ENCODE data around the gene KRTAP10-5.
"Not testable (repeated sequence)": the region's sequence is repeated elsewhere in the genome, so short reads cannot be mapped to it uniquely, and the experiment has no call there.

Gene KRTAP10-5

DNA sequence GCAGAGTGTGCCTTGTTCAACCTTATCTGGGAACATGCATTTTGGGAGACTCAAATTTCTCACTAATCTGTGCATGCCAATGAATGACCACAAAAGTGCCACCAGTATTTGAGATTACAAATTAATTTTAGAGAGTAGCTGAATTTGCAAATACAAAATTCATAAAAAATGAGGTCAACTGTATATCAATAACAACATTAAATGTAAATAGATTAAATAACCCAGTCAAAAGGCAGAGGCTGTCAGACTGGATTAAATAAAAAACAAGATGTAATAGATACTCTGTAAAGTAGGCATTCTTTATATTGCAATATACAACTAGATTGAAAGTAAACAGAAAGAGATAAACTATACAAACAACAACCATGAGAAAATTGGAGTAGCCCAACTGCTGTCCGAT lies 16.3 kb downstream of the KRTAP10-5 start:
- H3K79me2 ChIP-seq (ENCODE audit: control insufficient read depth, insufficient read depth, low read length): no peaks in the 10 kb centered on the region
- WGBS (ENCODE audit: extremely low coverage, insufficient coverage, low lambda C conversion rate): no CpG with 5 or more reads among the region's 1 CpG

DNA sequence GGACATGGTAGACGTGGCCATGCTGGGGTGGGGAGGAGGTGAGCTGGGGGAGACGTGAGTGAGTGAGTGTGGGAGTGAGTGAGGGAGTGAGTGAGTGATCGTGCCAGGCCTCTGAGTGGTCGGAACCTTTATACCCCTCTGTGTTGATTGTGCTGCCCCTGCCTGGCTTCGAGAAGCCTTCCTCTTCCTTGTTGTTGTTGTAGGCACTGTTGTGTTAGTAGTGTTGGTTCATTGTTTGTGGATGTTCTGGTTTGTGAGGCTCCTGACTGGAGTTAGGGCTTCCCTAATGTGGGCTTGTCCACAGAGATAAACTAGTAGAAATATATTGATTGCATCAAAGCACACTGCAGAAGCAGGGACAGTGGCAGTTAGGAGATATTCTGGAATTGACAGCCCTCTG lies 21.7 kb downstream of the KRTAP10-5 start, which contains the start of gene KRTAP10-3:
Gene KRTAP10-3, minus strand, starts transcription at position 101 of the 400 bp plus-strand sequence. Its CDS starts 80 bp downstream, at position 21.
- WGBS (ENCODE audit: extremely low coverage, insufficient coverage, low lambda C conversion rate): no CpG with 5 or more reads among the region's 5 CpGs
- Histone ChIP-seq H3K36me3 (ENCODE audit: control insufficient read depth, insufficient read depth, low read length) (no peaks in the 10 kb centered on the region), H3K79me2 (ENCODE audit: control insufficient read depth, insufficient read depth, low read length) (no peaks in the 10 kb centered on the region), H3K27ac (ENCODE audit: low read depth, low read length) (no peak within 1 kb of the TSS), H2BK120ac (ENCODE audit: low read depth, low read length) (no peak within 1 kb of the TSS), H3K56ac (ENCODE audit: low read length) (no peak within 1 kb of the TSS), H2BK5ac (ENCODE audit: low read length) (no peak within 1 kb of the TSS), H3K27me3 (ENCODE audit: insufficient read depth, low read length, poor library complexity) (no peaks in the 10 kb centered on the region), H3K23ac (ENCODE audit: low read length) (no peak within 1 kb of the TSS), H3K18ac (ENCODE audit: low read length) (no peak within 1 kb of the TSS), H3K4me3 (ENCODE audit: low read length) (no peak within 1 kb of the TSS), H3K79me1 (ENCODE audit: low read length) (no peaks in the 10 kb centered on the region), H3K4ac (ENCODE audit: low read depth, low read length) (no peak within 1 kb of the TSS), H3K4me1 (ENCODE audit: control insufficient read depth, low read depth, low read length) (no peaks in the 10 kb centered on the region), H3K9ac (ENCODE audit: low read length) (no peak within 1 kb of the TSS), H2AK5ac (ENCODE audit: low read length) (no peak within 1 kb of the TSS), H4K8ac (ENCODE audit: low read depth, low read length) (no peak within 1 kb of the TSS), H3K4me2 (ENCODE audit: low read length) (no peak within 1 kb of the TSS), H2BK15ac (replicated peaks; ENCODE audit: low read depth) (no peak within 1 kb of the TSS), H4K5ac (ENCODE audit: low read length) (no peak within 1 kb of the TSS)
- DNase-seq: no peak

More for the DNA sequence above, 16.3 kb downstream of the KRTAP10-5 start:
- Histone ChIP-seq H3K18ac (ENCODE audit: low read length) (no peak overlapping the region), H3K27ac (ENCODE audit: low read depth, low read length) (no peak overlapping the region), H3K36me3 (ENCODE audit: control insufficient read depth, insufficient read depth, low read length) (no peaks in the 10 kb centered on the region), H2BK15ac (replicated peaks; ENCODE audit: low read depth) (no peak overlapping the region), H3K79me1 (ENCODE audit: low read length) (no peaks in the 10 kb centered on the region), H3K27me3 (ENCODE audit: insufficient read depth, low read length, poor library complexity) (no peaks in the 10 kb centered on the region), H3K4ac (ENCODE audit: low read depth, low read length) (no peak overlapping the region), H3K4me1 (ENCODE audit: control insufficient read depth, low read depth, low read length) (no peaks in the 10 kb centered on the region), H2BK120ac (ENCODE audit: low read depth, low read length) (no peak overlapping the region), H3K4me3 (ENCODE audit: low read length) (no peak overlapping the region), H2BK5ac (ENCODE audit: low read length) (no peak overlapping the region), H3K4me2 (ENCODE audit: low read length) (no peak overlapping the region), H2AK5ac (ENCODE audit: low read length) (no peak overlapping the region), H3K23ac (ENCODE audit: low read length) (no peak overlapping the region), H4K8ac (ENCODE audit: low read depth, low read length) (no peak overlapping the region), H3K9ac (ENCODE audit: low read length) (no peak overlapping the region), H3K56ac (ENCODE audit: low read length) (no peak overlapping the region), H4K5ac (ENCODE audit: low read length) (no peak overlapping the region)
- DNase-seq: no peak

DNA sequence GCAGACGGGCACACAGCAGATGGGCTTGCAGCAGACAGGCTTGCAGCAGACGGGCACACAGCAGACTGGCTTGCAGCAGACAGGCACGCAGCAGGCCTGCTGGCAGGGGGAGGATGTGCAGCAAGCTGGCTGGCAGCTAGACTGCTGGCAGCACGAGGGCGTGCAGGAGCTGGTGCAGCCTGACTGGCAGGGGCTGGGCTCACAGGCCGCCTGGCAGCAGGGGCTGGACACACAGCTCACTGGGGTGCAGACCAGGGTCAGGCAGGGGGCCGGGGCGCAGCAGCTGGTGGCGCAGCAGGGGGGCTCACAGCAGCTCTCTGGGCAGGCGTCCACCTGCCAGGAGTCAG lies 22.1 kb downstream of the KRTAP10-5 start:
- not testable (repeated sequence) for H3K56ac ChIP-seq (ENCODE audit: low read length); H4K5ac ChIP-seq (ENCODE audit: low read length); H3K79me1 ChIP-seq (ENCODE audit: low read length); H2AK5ac ChIP-seq (ENCODE audit: low read length); H3K4ac ChIP-seq (ENCODE audit: low read depth, low read length); H3K9ac ChIP-seq (ENCODE audit: low read length); H3K4me2 ChIP-seq (ENCODE audit: low read length); DNase-seq; H3K36me3 ChIP-seq (ENCODE audit: control insufficient read depth, insufficient read depth, low read length); H3K4me3 ChIP-seq (ENCODE audit: low read length); H2BK15ac ChIP-seq (replicated peaks; ENCODE audit: low read depth); H3K23ac ChIP-seq (ENCODE audit: low read length); H3K18ac ChIP-seq (ENCODE audit: low read length); H3K27me3 ChIP-seq (ENCODE audit: insufficient read depth, low read length, poor library complexity); H3K79me2 ChIP-seq (ENCODE audit: control insufficient read depth, insufficient read depth, low read length); H3K4me1 ChIP-seq (ENCODE audit: control insufficient read depth, low read depth, low read length); H4K8ac ChIP-seq (ENCODE audit: low read depth, low read length); H2BK5ac ChIP-seq (ENCODE audit: low read length); H3K27ac ChIP-seq (ENCODE audit: low read depth, low read length); H2BK120ac ChIP-seq (ENCODE audit: low read depth, low read length)
- WGBS (ENCODE audit: extremely low coverage, insufficient coverage, low lambda C conversion rate): no CpG with 5 or more reads among the region's 10 CpGs

DNA sequence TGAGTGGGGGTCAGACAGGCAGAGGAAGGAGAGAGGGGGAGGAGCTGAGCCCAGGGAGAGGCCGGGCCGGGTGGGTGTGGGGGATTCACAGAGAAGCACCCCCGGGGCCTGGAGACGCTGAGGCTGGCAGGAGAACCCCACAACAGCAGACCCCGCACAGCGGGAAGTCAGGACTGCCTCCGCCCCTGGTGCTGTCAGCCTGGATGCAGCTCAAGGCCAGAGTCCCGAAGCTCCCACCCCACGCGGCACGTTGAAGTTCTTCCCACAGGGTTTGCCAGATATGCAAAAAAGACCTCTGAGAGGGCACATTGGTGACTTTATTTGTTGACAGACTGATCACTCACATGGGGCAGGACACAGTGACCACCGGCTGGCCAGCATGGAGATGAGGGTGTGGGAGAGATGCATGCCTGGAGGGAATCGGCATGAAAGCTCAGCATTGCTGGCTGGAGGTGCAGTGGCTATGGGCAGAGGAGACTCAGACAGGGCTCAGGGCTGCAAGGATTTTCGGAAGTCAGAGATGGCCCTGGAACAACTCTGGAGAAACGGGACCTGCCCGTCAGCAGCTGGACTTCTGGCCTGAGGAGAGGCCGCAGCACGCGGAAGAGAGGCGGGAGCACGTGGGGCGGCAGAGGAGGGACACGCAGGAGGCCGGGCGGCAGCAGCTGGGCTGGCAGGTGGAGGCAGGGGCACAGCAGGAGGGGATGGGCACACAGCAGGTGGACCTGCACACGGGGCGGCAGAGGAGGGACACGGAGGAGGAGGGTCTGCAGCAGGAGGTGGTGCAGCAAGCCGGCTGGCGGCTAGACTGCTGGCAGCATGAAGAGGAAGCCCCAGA lies 22.7 kb downstream of the KRTAP10-5 start:
- no peak overlapping the region for H3K9ac ChIP-seq (ENCODE audit: low read length)
- H3K79me1 ChIP-seq (ENCODE audit: low read length): no peaks in the 10 kb centered on the region
- no peak overlapping the region for H3K4me2 ChIP-seq (ENCODE audit: low read length)
- H2BK120ac ChIP-seq (ENCODE audit: low read depth, low read length): no peak overlapping the region
- no peak overlapping the region for H3K4me3 ChIP-seq (ENCODE audit: low read length)
- H2AK5ac ChIP-seq (ENCODE audit: low read length): no peak overlapping the region
- no peak overlapping the region for H4K5ac ChIP-seq (ENCODE audit: low read length)
- H2BK15ac ChIP-seq (replicated peaks; ENCODE audit: low read depth): no peak overlapping the region
- no peaks in the 10 kb centered on the region for H3K36me3 ChIP-seq (ENCODE audit: control insufficient read depth, insufficient read depth, low read length)
- DNase-seq: no peak
- no peak overlapping the region for H3K56ac ChIP-seq (ENCODE audit: low read length)
- H3K4ac ChIP-seq (ENCODE audit: low read depth, low read length): no peak overlapping the region
- H3K27ac ChIP-seq (ENCODE audit: low read depth, low read length): no peak overlapping the region
- H3K4me1 ChIP-seq (ENCODE audit: control insufficient read depth, low read depth, low read length): no peaks in the 10 kb centered on the region
- no peak overlapping the region for H2BK5ac ChIP-seq (ENCODE audit: low read length)
- no peak overlapping the region for H4K8ac ChIP-seq (ENCODE audit: low read depth, low read length)
- H3K79me2 ChIP-seq (ENCODE audit: control insufficient read depth, insufficient read depth, low read length): no peaks in the 10 kb centered on the region
- H3K18ac ChIP-seq (ENCODE audit: low read length): no peak overlapping the region
- no peak overlapping the region for H3K23ac ChIP-seq (ENCODE audit: low read length)
- WGBS (ENCODE audit: extremely low coverage, insufficient coverage, low lambda C conversion rate): no CpG with 5 or more reads among the region's 30 CpGs
- no peaks in the 10 kb centered on the region for H3K27me3 ChIP-seq (ENCODE audit: insufficient read depth, low read length, poor library complexity)

DNA sequence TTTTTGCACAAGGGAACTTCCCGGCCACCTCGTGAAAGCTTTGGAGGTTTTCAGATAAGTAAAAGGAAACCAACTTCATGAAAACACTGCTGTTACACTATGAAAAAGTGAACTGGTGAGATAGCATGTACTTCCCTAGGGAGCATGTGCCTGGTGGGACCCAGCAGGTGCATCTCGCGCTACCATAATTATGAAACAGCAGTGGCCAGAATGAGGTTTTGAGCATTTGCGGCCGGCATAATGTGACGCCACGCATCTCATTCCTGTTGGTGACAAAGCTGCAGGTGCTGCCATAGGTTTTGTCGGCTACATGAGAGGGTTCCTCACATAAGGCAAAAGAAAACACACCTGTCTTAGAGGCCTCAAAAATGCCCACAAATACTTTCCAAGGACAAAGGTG lies 23.5 kb downstream of the KRTAP10-5 start:
- Histone ChIP-seq H3K4me2 (ENCODE audit: low read length) (no peak overlapping the region), H3K4ac (ENCODE audit: low read depth, low read length) (no peak overlapping the region), H2BK15ac (replicated peaks; ENCODE audit: low read depth) (no peak overlapping the region), H2BK120ac (ENCODE audit: low read depth, low read length) (no peak overlapping the region), H4K8ac (ENCODE audit: low read depth, low read length) (no peak overlapping the region), H3K23ac (ENCODE audit: low read length) (no peak overlapping the region), H4K5ac (ENCODE audit: low read length) (no peak overlapping the region), H3K56ac (ENCODE audit: low read length) (no peak overlapping the region), H2AK5ac (ENCODE audit: low read length) (no peak overlapping the region), H2BK5ac (ENCODE audit: low read length) (no peak overlapping the region), H3K79me2 (ENCODE audit: control insufficient read depth, insufficient read depth, low read length) (no peaks in the 10 kb centered on the region), H3K4me3 (ENCODE audit: low read length) (no peak overlapping the region), H3K27ac (ENCODE audit: low read depth, low read length) (no peak overlapping the region), H3K4me1 (ENCODE audit: control insufficient read depth, low read depth, low read length) (no peaks in the 10 kb centered on the region), H3K27me3 (ENCODE audit: insufficient read depth, low read length, poor library complexity) (no peaks in the 10 kb centered on the region), H3K79me1 (ENCODE audit: low read length) (no peaks in the 10 kb centered on the region), H3K18ac (ENCODE audit: low read length) (no peak overlapping the region), H3K9ac (ENCODE audit: low read length) (no peak overlapping the region), H3K36me3 (ENCODE audit: control insufficient read depth, insufficient read depth, low read length) (no peaks in the 10 kb centered on the region)
- no CpG with 5 or more reads among the region's 9 CpGs for WGBS (ENCODE audit: extremely low coverage, insufficient coverage, low lambda C conversion rate)
- DNase-seq: no peak
